ENCODE data around the gene KCTD11. TPM values are rescaled to one million over a fixed set of nuclear protein-coding genes. Genes with fewer than 3 reads are reported as not detected.

The KCTD11 gene
- total and polyA plus RNA-seq, 2 of the 13 experiments (the other 11 are each of a cell fraction or from before 2014, with no cell fraction given): 1.6 to 2.6 TPM

DNA sequence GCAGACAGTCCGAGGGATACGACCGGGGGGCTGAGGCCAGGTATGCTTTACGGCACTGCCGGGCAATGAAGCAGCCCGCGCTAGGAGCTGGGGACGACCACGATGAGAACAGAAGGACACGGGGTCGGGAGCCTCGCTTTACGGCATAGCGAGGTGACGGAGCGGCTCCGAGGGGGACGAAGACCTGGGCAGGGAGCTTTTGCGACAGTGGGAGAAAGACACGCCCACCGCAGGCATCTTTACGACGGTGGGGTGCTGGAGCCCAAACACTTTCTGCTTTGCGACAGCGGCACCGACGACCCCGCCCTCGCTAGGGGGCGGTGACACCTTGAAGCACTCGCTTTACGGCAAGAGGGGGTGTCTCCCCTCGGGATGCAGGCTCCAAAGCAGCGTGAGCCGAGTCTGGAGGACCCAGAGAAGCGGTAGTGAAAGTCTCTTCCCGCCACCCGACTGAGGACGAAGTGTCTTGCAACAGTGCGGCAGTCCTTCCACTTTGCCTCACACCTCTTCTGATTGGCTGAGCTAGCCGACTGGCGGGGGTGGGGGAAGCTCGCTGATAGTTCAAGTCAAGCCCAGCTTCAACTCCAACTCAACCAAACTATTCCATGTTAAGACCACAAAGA lies 22.5 kb upstream of the KCTD11 start (continued):
- TF ChIP-seq, protein P1, sequence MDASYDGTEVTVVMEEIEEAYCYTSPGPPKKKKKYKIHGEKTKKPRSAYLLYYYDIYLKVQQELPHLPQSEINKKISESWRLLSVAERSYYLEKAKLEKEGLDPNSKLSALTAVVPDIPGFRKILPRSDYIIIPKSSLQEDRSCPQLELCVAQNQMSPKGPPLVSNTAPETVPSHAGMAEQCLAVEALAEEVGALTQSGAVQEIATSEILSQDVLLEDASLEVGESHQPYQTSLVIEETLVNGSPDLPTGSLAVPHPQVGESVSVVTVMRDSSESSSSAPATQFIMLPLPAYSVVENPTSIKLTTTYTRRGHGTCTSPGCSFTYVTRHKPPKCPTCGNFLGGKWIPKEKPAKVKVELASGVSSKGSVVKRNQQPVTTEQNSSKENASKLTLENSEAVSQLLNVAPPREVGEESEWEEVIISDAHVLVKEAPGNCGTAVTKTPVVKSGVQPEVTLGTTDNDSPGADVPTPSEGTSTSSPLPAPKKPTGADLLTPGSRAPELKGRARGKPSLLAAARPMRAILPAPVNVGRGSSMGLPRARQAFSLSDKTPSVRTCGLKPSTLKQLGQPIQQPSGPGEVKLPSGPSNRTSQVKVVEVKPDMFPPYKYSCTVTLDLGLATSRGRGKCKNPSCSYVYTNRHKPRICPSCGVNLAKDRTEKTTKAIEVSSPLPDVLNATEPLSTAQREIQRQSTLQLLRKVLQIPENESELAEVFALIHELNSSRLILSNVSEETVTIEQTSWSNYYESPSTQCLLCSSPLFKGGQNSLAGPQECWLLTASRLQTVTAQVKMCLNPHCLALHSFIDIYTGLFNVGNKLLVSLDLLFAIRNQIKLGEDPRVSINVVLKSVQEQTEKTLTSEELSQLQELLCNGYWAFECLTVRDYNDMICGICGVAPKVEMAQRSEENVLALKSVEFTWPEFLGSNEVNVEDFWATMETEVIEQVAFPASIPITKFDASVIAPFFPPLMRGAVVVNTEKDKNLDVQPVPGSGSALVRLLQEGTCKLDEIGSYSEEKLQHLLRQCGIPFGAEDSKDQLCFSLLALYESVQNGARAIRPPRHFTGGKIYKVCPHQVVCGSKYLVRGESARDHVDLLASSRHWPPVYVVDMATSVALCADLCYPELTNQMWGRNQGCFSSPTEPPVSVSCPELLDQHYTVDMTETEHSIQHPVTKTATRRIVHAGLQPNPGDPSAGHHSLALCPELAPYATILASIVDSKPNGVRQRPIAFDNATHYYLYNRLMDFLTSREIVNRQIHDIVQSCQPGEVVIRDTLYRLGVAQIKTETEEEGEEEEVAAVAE (CRISPR knock-in tag; IDR thresholded peaks at IDR 0.05; ENCODE audit: borderline replicate concordance): no peak; the same call in none of the 2 replicates
- TF ChIP-seq AKAP8 (CRISPR knock-in tag; IDR thresholded peaks at IDR 0.05) (no peak), ZNF572 (CRISPR knock-in tag; IDR thresholded peaks at IDR 0.05) (0 out of 2 replicates have a peak, but pooled peaks have one; percentile 45), IKZF4 (CRISPR knock-in tag; IDR thresholded peaks at IDR 0.05; ENCODE audit: borderline replicate concordance, low read depth, not compliant biosample characterization) (peak; percentile 47), ZIK1 (CRISPR knock-in tag; IDR thresholded peaks at IDR 0.05; ENCODE audit: borderline replicate concordance, low read depth) (0 out of 2 replicates have a peak, but pooled peaks have one; percentile 40), RFXAP (CRISPR knock-in tag; IDR thresholded peaks at IDR 0.05; ENCODE audit: borderline replicate concordance) (peak; percentile 65; the same call in 1 of the 2 replicates), TOPORS (CRISPR knock-in tag; IDR thresholded peaks at IDR 0.05) (no peak), NFE2L1 (CRISPR knock-in tag; IDR thresholded peaks at IDR 0.05; ENCODE audit: borderline replicate concordance) (no peak), ZNF263 (CRISPR knock-in tag; IDR thresholded peaks at IDR 0.05) (no peak), ZBTB3 (CRISPR knock-in tag; IDR thresholded peaks at IDR 0.05; ENCODE audit: borderline replicate concordance, low read depth) (peak; percentile 46; the same call in 1 of the 2 replicates), ZNF557 (CRISPR knock-in tag; IDR thresholded peaks at IDR 0.05) (no peak; the same call in 1 of the 2 replicates), THYN1 (CRISPR knock-in tag; IDR thresholded peaks at IDR 0.05; ENCODE audit: borderline replicate concordance, low read depth) (no peak), NFE2 (CRISPR knock-in tag; IDR thresholded peaks at IDR 0.05) (no peak), NFKB2 (CRISPR knock-in tag; IDR thresholded peaks at IDR 0.05; ENCODE audit: borderline replicate concordance) (no peak; the same call in 1 of the 2 replicates)
- TF ChIP-seq, protein P2, sequence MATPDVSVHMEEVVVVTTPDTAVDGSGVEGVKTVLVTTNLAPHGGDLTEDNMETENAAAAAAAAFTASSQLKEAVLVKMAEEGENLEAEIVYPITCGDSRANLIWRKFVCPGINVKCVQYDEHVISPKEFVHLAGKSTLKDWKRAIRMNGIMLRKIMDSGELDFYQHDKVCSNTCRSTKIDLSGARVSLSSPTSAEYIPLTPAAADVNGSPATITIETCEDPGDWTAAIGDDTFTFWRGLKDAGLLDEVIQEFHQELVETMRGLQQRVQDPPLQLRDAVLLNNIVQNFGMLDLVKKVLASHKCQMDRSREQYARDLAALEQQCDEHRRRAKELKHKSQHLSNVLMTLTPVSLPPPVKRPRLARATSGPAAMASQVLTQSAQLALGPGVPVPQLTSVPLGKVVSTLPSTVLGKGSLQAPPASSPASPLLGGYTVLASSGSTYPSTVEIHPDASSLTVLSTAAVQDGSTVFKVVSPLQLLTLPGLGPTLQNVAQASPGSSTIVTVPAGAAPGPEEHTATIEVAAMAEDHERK (CRISPR knock-in tag; IDR thresholded peaks at IDR 0.05; ENCODE audit: low read depth): no peak
- TF ChIP-seq, protein P3, sequence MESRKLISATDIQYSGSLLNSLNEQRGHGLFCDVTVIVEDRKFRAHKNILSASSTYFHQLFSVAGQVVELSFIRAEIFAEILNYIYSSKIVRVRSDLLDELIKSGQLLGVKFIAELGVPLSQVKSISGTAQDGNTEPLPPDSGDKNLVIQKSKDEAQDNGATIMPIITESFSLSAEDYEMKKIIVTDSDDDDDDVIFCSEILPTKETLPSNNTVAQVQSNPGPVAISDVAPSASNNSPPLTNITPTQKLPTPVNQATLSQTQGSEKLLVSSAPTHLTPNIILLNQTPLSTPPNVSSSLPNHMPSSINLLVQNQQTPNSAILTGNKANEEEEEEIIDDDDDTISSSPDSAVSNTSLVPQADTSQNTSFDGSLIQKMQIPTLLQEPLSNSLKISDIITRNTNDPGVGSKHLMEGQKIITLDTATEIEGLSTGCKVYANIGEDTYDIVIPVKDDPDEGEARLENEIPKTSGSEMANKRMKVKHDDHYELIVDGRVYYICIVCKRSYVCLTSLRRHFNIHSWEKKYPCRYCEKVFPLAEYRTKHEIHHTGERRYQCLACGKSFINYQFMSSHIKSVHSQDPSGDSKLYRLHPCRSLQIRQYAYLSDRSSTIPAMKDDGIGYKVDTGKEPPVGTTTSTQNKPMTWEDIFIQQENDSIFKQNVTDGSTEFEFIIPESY (CRISPR knock-in tag; IDR thresholded peaks at IDR 0.05): 0 out of 2 replicates have a peak, but pooled peaks have one; percentile 2
- TF ChIP-seq, protein P4, sequence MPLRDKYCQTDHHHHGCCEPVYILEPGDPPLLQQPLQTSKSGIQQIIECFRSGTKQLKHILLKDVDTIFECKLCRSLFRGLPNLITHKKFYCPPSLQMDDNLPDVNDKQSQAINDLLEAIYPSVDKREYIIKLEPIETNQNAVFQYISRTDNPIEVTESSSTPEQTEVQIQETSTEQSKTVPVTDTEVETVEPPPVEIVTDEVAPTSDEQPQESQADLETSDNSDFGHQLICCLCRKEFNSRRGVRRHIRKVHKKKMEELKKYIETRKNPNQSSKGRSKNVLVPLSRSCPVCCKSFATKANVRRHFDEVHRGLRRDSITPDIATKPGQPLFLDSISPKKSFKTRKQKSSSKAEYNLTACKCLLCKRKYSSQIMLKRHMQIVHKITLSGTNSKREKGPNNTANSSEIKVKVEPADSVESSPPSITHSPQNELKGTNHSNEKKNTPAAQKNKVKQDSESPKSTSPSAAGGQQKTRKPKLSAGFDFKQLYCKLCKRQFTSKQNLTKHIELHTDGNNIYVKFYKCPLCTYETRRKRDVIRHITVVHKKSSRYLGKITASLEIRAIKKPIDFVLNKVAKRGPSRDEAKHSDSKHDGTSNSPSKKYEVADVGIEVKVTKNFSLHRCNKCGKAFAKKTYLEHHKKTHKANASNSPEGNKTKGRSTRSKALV (CRISPR knock-in tag; IDR thresholded peaks at IDR 0.05): no peak
- TF ChIP-seq, protein P5, sequence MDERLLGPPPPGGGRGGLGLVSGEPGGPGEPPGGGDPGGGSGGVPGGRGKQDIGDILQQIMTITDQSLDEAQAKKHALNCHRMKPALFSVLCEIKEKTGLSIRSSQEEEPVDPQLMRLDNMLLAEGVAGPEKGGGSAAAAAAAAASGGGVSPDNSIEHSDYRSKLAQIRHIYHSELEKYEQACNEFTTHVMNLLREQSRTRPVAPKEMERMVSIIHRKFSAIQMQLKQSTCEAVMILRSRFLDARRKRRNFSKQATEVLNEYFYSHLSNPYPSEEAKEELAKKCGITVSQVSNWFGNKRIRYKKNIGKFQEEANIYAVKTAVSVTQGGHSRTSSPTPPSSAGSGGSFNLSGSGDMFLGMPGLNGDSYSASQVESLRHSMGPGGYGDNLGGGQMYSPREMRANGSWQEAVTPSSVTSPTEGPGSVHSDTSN (CRISPR knock-in tag; IDR thresholded peaks at IDR 0.05): no peak
